ENCODE data around the gene ACADL.
"Not testable (repeated sequence)": the region's sequence is repeated elsewhere in the genome, so short reads cannot be mapped to it uniquely, and the experiment has no call there.

ACADL gene

GRCh38 chr2:210203147-210203546 is 22.1 kb downstream of the ACADL start:
- DNase-seq = no peak

GRCh38 chr2:210199854-210200253 is 25.4 kb downstream of the ACADL start:
- DNase-seq = no peak

- peak in 1 of 56 donors; percentile 14 for DNase-seq
Observed at GRCh38 chr2:210199186-210199765, 26.0 kb downstream of the ACADL start.

- no peak for DNase-seq
Observed at GRCh38 chr2:210198326-210198725, 26.9 kb downstream of the ACADL start.

GRCh38 chr2:210197720-210198119 is 27.5 kb downstream of the ACADL start:
- no peak for DNase-seq

GRCh38 chr2:210195101-210195852 is 30.0 kb downstream of the ACADL start:
- DNase-seq = peak in 3 of 56 donors; percentile 1 to 25 (median 3)

- DNase-seq = no peak
Observed at GRCh38 chr2:210190345-210190744, 34.9 kb downstream of the ACADL start.

- no peak for DNase-seq
Observed at GRCh38 chr2:210189452-210190138, 35.7 kb downstream of the ACADL start.

GRCh38 chr2:210188755-210189154 is 36.5 kb downstream of the ACADL start:
- DNase-seq = no peak

GRCh38 chr2:210188190-210188589 is 37.1 kb downstream of the ACADL start:
- no peak for DNase-seq

- not testable (repeated sequence) for DNase-seq
Observed at GRCh38 chr2:210183936-210184335, 41.3 kb downstream of the ACADL start.

- DNase-seq = not testable (repeated sequence)
Observed at GRCh38 chr2:210181606-210182088, 43.6 kb downstream of the ACADL start.

- not testable (repeated sequence) for DNase-seq
Observed at GRCh38 chr2:210181033-210181605, 44.1 kb downstream of the ACADL start.

- no peak for DNase-seq
Observed at GRCh38 chr2:210180477-210180876, 44.8 kb downstream of the ACADL start.

- DNase-seq = no peak
Observed at GRCh38 chr2:210179351-210179990, 45.8 kb downstream of the ACADL start.

GRCh38 chr2:210177769-210178168 is 47.5 kb downstream of the ACADL start:
- DNase-seq = no peak

GRCh38 chr2:210177115-210177514 is 48.1 kb downstream of the ACADL start:
- not testable (repeated sequence) for DNase-seq

- DNase-seq = no peak
Observed at GRCh38 chr2:210174086-210174485, 51.2 kb downstream of the ACADL start.

- DNase-seq = no peak
Observed at GRCh38 chr2:210172219-210172575, 53.0 kb downstream of the ACADL start.

- peak; percentile 63 to 99 (median 96) for DNase-seq
Observed at GRCh38 chr2:210171309-210172218, 53.7 kb downstream of the ACADL start, which contains the start of gene KANSL1L. Gene KANSL1L (minus strand): TSS chr2:210171409. CDS start chr2:210154582, 16,827 bp downstream.

All from amygdala (tissue), 56 donors.